WTC11 (cell line): ENCODE results near the gene SLTM. TPM values are rescaled to one million over a fixed set of nuclear protein-coding genes. Genes with fewer than 3 reads are reported as not detected.
"Not testable (repeated sequence)": the region's sequence is repeated elsewhere in the genome, so short reads cannot be mapped to it uniquely, and the experiment has no call there.

Source experiments
- ATAC-seq: fragments of 200-7000 bp; cut with Tn5 transposase; 2 replicates; pipeline ENCODE4 v1.10.0; 2021; ENCODE audit warnings: mild to moderate bottlenecking, moderate library complexity
- CTCF ChIA-PET: fragments of 300-600 bp; sonication (Branson Sonifier 250); formaldehyde crosslinking; loops from one replicate; lab custom pipeline; 2021; ENCODE audit warnings: antibody characterized with exemption; lab: Charles Lee
- POLR2A ChIA-PET: fragments of 350-600 bp; sonication (Branson Sonifier 250); formaldehyde crosslinking; loops from one replicate; lab custom pipeline; 2021; ENCODE audit warnings: antibody characterized with exemption; lab: Charles Lee
- DNase-seq: peaks from one replicate; pipeline ENCODE4 v3.0.0; 2021; ENCODE audit warnings: low spot score
- H3K27ac Mint-ChIP-seq: 2 replicates; pipeline ENCODE4 v1.8.0; 2021; ENCODE audit warnings: mixed read lengths
- H3K27me3 Mint-ChIP-seq: 2 replicates; pipeline ENCODE4 v1.8.0; 2021; ENCODE audit warnings: low read depth, mild to moderate bottlenecking, moderate library complexity, mixed read lengths
- H3K36me3 Mint-ChIP-seq: 2 replicates; pipeline ENCODE4 v1.8.0; 2021; ENCODE audit warnings: mixed read lengths
- H3K4me1 Mint-ChIP-seq: 2 replicates; pipeline ENCODE4 v1.8.0; 2022; ENCODE audit warnings: mixed read lengths
- H3K4me3 Mint-ChIP-seq: 2 replicates; pipeline ENCODE4 v1.8.0; 2021; ENCODE audit warnings: mild to moderate bottlenecking, moderate library complexity, mixed read lengths
- H3K9me3 Mint-ChIP-seq: 2 replicates; pipeline ENCODE4 v1.8.0; 2021; ENCODE audit warnings: mixed read lengths
- ARID4B ChIP-seq: sonication (generic); formaldehyde crosslinking; IDR thresholded peaks from 2 replicates; pipeline ENCODE4 v1.8.0; 2023; ENCODE audit warnings: missing genetic modification reagents, mild to moderate bottlenecking, borderline replicate concordance
- ERG ChIP-seq: fragments of 250-450 bp; sonication (Bioruptor Pico); IDR thresholded peaks from 2 replicates; pipeline ENCODE4 v1.8.0; 2021; ENCODE audit warnings: mild to moderate bottlenecking
- FOXP4 ChIP-seq: sonication (generic); formaldehyde crosslinking; IDR thresholded peaks from 2 replicates; pipeline ENCODE4 v1.8.0; 2022; ENCODE audit warnings: mild to moderate bottlenecking, missing genetic modification reagents
- GRHL2 ChIP-seq: fragments of 250-450 bp; sonication (Bioruptor Pico); IDR thresholded peaks from 2 replicates; pipeline ENCODE4 v1.8.0; 2022; ENCODE audit warnings: mild to moderate bottlenecking, moderate library complexity; ENCODE audit not compliant: insufficient replicate concordance, severe bottlenecking
- GTF2I ChIP-seq: fragments of 250-450 bp; sonication (Bioruptor Pico); conservative IDR thresholded peaks from 2 replicates; pipeline ENCODE4 v1.4.0; 2021; ENCODE audit warnings: mild to moderate bottlenecking
- IRF1 ChIP-seq: sonication (generic); formaldehyde crosslinking; IDR thresholded peaks from 2 replicates; pipeline ENCODE4 v1.8.0; 2023; ENCODE audit warnings: missing genetic modification reagents
- MAX ChIP-seq: sonication (generic); formaldehyde crosslinking; IDR thresholded peaks from 2 replicates; pipeline ENCODE4 v1.8.0; 2022; ENCODE audit warnings: mild to moderate bottlenecking, missing genetic modification reagents
- NFE2L1 ChIP-seq: sonication (generic); formaldehyde crosslinking; IDR thresholded peaks from 2 replicates; pipeline ENCODE4 v1.8.1; 2023; ENCODE audit warnings: missing genetic modification reagents
- OVOL2 ChIP-seq: fragments of 250-450 bp; sonication (Bioruptor Pico); IDR thresholded peaks from 2 replicates; pipeline ENCODE4 v1.9.0; 2021; ENCODE audit warnings: mild to moderate bottlenecking, borderline replicate concordance
- PREB ChIP-seq: sonication (generic); formaldehyde crosslinking; IDR thresholded peaks from 2 replicates; pipeline ENCODE4 v1.8.1; 2022; ENCODE audit warnings: mild to moderate bottlenecking, missing genetic modification reagents, moderate library complexity, borderline replicate concordance
- TEAD1 ChIP-seq: sonication (generic); formaldehyde crosslinking; IDR thresholded peaks from 2 replicates; pipeline ENCODE4 v1.8.0; 2022; ENCODE audit warnings: mild to moderate bottlenecking, missing genetic modification reagents
- ZBTB43 ChIP-seq: sonication (generic); formaldehyde crosslinking; IDR thresholded peaks from 2 replicates; pipeline ENCODE4 v1.8.1; 2023; ENCODE audit warnings: mild to moderate bottlenecking, missing genetic modification reagents
- ZNF219 ChIP-seq: sonication (generic); formaldehyde crosslinking; IDR thresholded peaks from 2 replicates; pipeline ENCODE4 v1.8.0; 2023; ENCODE audit warnings: missing genetic modification reagents, mild to moderate bottlenecking, borderline replicate concordance
- ZNF281 ChIP-seq: sonication (generic); formaldehyde crosslinking; IDR thresholded peaks from 2 replicates; pipeline ENCODE4 v1.8.0; 2023; ENCODE audit warnings: mild to moderate bottlenecking, missing genetic modification reagents
- ZNF317 ChIP-seq: sonication (generic); formaldehyde crosslinking; IDR thresholded peaks from 2 replicates; pipeline ENCODE4 v1.8.1; 2023; ENCODE audit warnings: low read depth, mild to moderate bottlenecking, moderate library complexity, missing genetic modification reagents, borderline replicate concordance
- ZNF396 ChIP-seq: fragments of 250-450 bp; sonication (Bioruptor Pico); IDR thresholded peaks from 2 replicates; pipeline ENCODE4 v1.8.0; 2021; ENCODE audit warnings: mild to moderate bottlenecking, moderate library complexity, borderline replicate concordance
- ZNF423 ChIP-seq: fragments of 250-450 bp; sonication (Bioruptor Pico); IDR thresholded peaks from 2 replicates; pipeline ENCODE4 v2.1.2; 2022; ENCODE audit warnings: mild to moderate bottlenecking, moderate library complexity
- ZNF671 ChIP-seq: fragments of 250-450 bp; sonication (Bioruptor Pico); IDR thresholded peaks from 2 replicates; pipeline ENCODE4 v1.8.0; 2021; ENCODE audit warnings: mild to moderate bottlenecking
- total RNA-seq: library from RNA; stranded (reverse); gene quantifications from 3 replicates; pipeline ENCODE4 v1.2.3, GENCODE V29; 2021

Gene SLTM
- total RNA-seq, 1 experiment from 2014 or later, result 126 TPM

- H3K27ac Mint-ChIP-seq, result peak overlapping the region; percentile 96
- DNase-seq, result not testable (repeated sequence)
- TF ChIP-seq TEAD1 (CRISPR knock-in tag) (0 out of 2 replicates have a peak, but pooled peaks have one; percentile 27), MAX (CRISPR knock-in tag) (peak; percentile 44; the same call in 1 of the 2 replicates)
- TF ChIP-seq, all 79 proteins: peak for 2; not testable (repeated sequence) for 77
- H3K4me1 Mint-ChIP-seq, result peaks cover 28% of the 10 kb centered on the region
- ATAC-seq, result peak; percentile 22
- POLR2A ChIA-PET, H3K36me3 Mint-ChIP-seq, H3K9me3 Mint-ChIP-seq, H3K27me3 Mint-ChIP-seq: not testable (repeated sequence)
- CTCF ChIA-PET, result interaction anchor here (1.1 kb wide), 1 partner anchor 63 kb away, joined by 5 read pairs; the partner anchor contains the start of gene MINDY2
- peak overlapping the region; percentile 64 for H3K4me3 Mint-ChIP-seq
Observed at GRCh38 chr15:58833681-58834426, 99.6 kb downstream of the SLTM start.

- Mint-ChIP-seq H3K27me3 (no peaks in the 10 kb centered on the region), H3K4me1 (peaks cover 28% of the 10 kb centered on the region), H3K36me3 (peaks cover 15% of the 10 kb centered on the region), H3K4me3 (no peak overlapping the region), H3K27ac (peak overlapping the region; percentile 57; the same call in 1 of the 2 replicates), H3K9me3 (peaks cover 8% of the 10 kb centered on the region)
- ATAC-seq (no peak), DNase-seq (no peak)
- CTCF ChIA-PET, result interaction anchor here (1.0 kb wide), 1 partner anchor 21 kb away, joined by 5 read pairs; no protein-coding TSS in a partner anchor
- POLR2A ChIA-PET, result no interaction called here
- no peak for TF ChIP-seq NFE2L1 (CRISPR knock-in tag)
- TF ChIP-seq ZNF671 (CRISPR knock-in tag), result no peak
- no peak for TF ChIP-seq FOXP4 (CRISPR knock-in tag)
- TF ChIP-seq ARID4B (CRISPR knock-in tag), result no peak
- no peak for TF ChIP-seq ZBTB43 (CRISPR knock-in tag)
- no peak for TF ChIP-seq ZNF396
- TF ChIP-seq IRF1 (CRISPR knock-in tag), result no peak
- TF ChIP-seq PREB (CRISPR knock-in tag), result no peak
- TF ChIP-seq GTF2I (CRISPR knock-in tag), result no peak
- TF ChIP-seq ZNF281, result no peak
- no peak for TF ChIP-seq ZNF219 (CRISPR knock-in tag)
- TF ChIP-seq ZNF423 (CRISPR knock-in tag), result no peak
- no peak for TF ChIP-seq OVOL2 (CRISPR knock-in tag)
- TF ChIP-seq ZNF317 (CRISPR knock-in tag), result no peak
- TF ChIP-seq ERG (CRISPR knock-in tag), result no peak
- TF ChIP-seq GRHL2 (CRISPR knock-in tag), result no peak
Observed at GRCh38 chr15:58830556-58830955, 102.9 kb downstream of the SLTM start.
